PC-9 (cell line): ENCODE data around the gene MAN1B1. TPM values are rescaled to one million over a fixed set of nuclear protein-coding genes. Genes with fewer than 3 reads are reported as not detected.

Experiments
- BruUV-seq: library from RNA; stranded (reverse); fragments of 400-500 nt; replicated peaks from 2 replicates; lab custom pipeline; 2021; lab: Mats Ljungman, UMichigan
- CTCF ChIA-PET: fragments of 300-600 bp; sonication (Branson Sonifier 250); formaldehyde crosslinking; loops from one replicate; lab custom pipeline; 2022; ENCODE audit warnings: antibody characterized with exemption; lab: Charles Lee
- POLR2A ChIA-PET: fragments of 300-600 bp; sonication (Branson Sonifier 250); formaldehyde crosslinking; loops from one replicate; lab custom pipeline; 2022; ENCODE audit warnings: antibody characterized with exemption; ENCODE audit not compliant: unreplicated experiment; lab: Charles Lee
- DNase-seq, 2 experiments: peaks; one replicate each; pipeline versions ENCODE4 v3.0.0 to v3.0.0-alpha.2; 2015 to 2022; ENCODE audit warnings: mixed read lengths in 1 of 2
- H2AFZ ChIP-seq: fragments of 200-600 bp; sonication (generic); 2 replicates; pipeline ENCODE4 v1.8.1; 2017; ENCODE audit warnings: antibody characterized with exemption
- H3F3A ChIP-seq: fragments of 200-600 bp; sonication (generic); 2 replicates; pipeline ENCODE4 v1.8.1; 2017; ENCODE audit warnings: antibody characterized with exemption, mild to moderate bottlenecking, low read depth; ENCODE audit not compliant: insufficient read depth
- H3K27ac ChIP-seq: fragments of 200-600 bp; sonication (generic); 2 replicates; pipeline ENCODE4 v1.6.1; 2016; ENCODE audit warnings: mixed run types
- H3K27me3 ChIP-seq: fragments of 200-600 bp; sonication (generic); 2 replicates; pipeline ENCODE4 v1.6.1; 2016; ENCODE audit warnings: low read depth, mixed run types; ENCODE audit not compliant: insufficient read depth
- H3K36me3 ChIP-seq: fragments of 200-600 bp; sonication (generic); 2 replicates; pipeline ENCODE4 v1.6.1; 2016; ENCODE audit warnings: low read depth, mixed run types
- H3K4me1 ChIP-seq: fragments of 200-600 bp; sonication (generic); replicated peaks from 2 replicates; pipeline ENCODE4 v1.6.1; 2016; ENCODE audit warnings: mixed run types; ENCODE audit not compliant: insufficient read depth
- H3K4me2 ChIP-seq: fragments of 200-600 bp; sonication (generic); 2 replicates; pipeline ENCODE4 v1.6.1; 2017; ENCODE audit warnings: mixed run types
- H3K4me3 ChIP-seq: fragments of 200-600 bp; sonication (generic); 2 replicates; pipeline ENCODE4 v1.6.1; 2016; ENCODE audit warnings: mixed run types
- H3K79me2 ChIP-seq: fragments of 200-600 bp; sonication (generic); 2 replicates; pipeline ENCODE4 v1.6.1; 2017; ENCODE audit warnings: low read depth, mixed run types
- H3K9me2 ChIP-seq: fragments of 200-600 bp; sonication (generic); 2 replicates; pipeline ENCODE4 v1.8.1; 2017; ENCODE audit warnings: mild to moderate bottlenecking; ENCODE audit not compliant: insufficient read depth
- H3K9me3 ChIP-seq: fragments of 200-600 bp; sonication (generic); 2 replicates; pipeline ENCODE4 v1.8.1; 2016; ENCODE audit warnings: low read depth; ENCODE audit not compliant: insufficient read depth
- H4K20me1 ChIP-seq: fragments of 200-600 bp; sonication (generic); 2 replicates; pipeline ENCODE4 v1.8.1; 2017; ENCODE audit not compliant: insufficient read depth
- CTCF ChIP-seq: fragments of 200-600 bp; sonication (generic); conservative IDR thresholded peaks from 2 replicates; pipeline ENCODE4 v1.6.1; 2017; ENCODE audit warnings: mixed run types, antibody characterized with exemption, mild to moderate bottlenecking, moderate library complexity
- EZH2 ChIP-seq: fragments of 200-600 bp; sonication (generic); IDR thresholded peaks from 2 replicates; pipeline ENCODE4 v1.8.0; 2017; ENCODE audit warnings: antibody characterized with exemption, low read depth
- intact Hi-C: fragments of 100-400 bp; cut with micrococcal nuclease; formaldehyde crosslinking; loops from one replicate; pipeline ENCODE4 v1.10.0; 2022; ENCODE audit not compliant: unreplicated experiment
- total RNA-seq: library from RNA; stranded (reverse); gene quantifications from 2 replicates; pipeline ENCODE4 v1.2.3, GENCODE V29; 2021

Gene MAN1B1
- total RNA-seq, 1 experiment from 2014 or later, result 79.3 TPM

- no peaks in the 10 kb centered on the region for H4K20me1 ChIP-seq
- intact Hi-C loops, result loop anchor here (5.0 kb wide), 1 partner anchor 41 kb away; no protein-coding TSS in a partner anchor
- H2AFZ ChIP-seq, result no peak overlapping the region
- TF ChIP-seq EZH2 (no peak), CTCF (no peak)
- H3K9me2 ChIP-seq, result no peaks in the 10 kb centered on the region
- H3K4me2 ChIP-seq, result peak overlapping the region; percentile 100
- H3K79me2 ChIP-seq, result peaks cover 48% of the 10 kb centered on the region
- H3K27me3 ChIP-seq, result no peaks in the 10 kb centered on the region
- CTCF ChIA-PET, result interaction anchor here (0.7 kb wide), 1 partner anchor 39 kb away, joined by 14 read pairs; no protein-coding TSS in a partner anchor
- H3F3A ChIP-seq, result peaks cover 14% of the 10 kb centered on the region; the same call in 1 of the 2 replicates
- no peaks in the 10 kb centered on the region for H3K36me3 ChIP-seq
- POLR2A ChIA-PET, result interaction anchor here (0.6 kb wide), 1 partner anchor 71 kb away, joined by 3 read pairs; no protein-coding TSS in a partner anchor
- H3K27ac ChIP-seq, result peak overlapping the region; percentile 54; the same call in 1 of the 2 replicates
- no peaks in the 10 kb centered on the region for H3K9me3 ChIP-seq
- H3K4me3 ChIP-seq, result peak overlapping the region; percentile 86; the same call in 1 of the 2 replicates
- no peak for DNase-seq
- no TSS peak for BruUV-seq
- H3K4me1 ChIP-seq, result peaks cover 28% of the 10 kb centered on the region
These were observed 40.0 kb downstream of the MAN1B1 start for GRCh38 chr9:137126786-137127185.

- H3K4me3 ChIP-seq, result peak overlapping the region; percentile 86
- peak overlapping the region; percentile 100 for H3K4me2 ChIP-seq
- CTCF ChIA-PET, result interaction anchor here (0.6 to 0.8 kb wide), 7 partner anchors 39 to 463 kb away, joined by 3 to 17 read pairs (median 6); partner anchors contain the start of gene SSNA1
- BruUV-seq, result no TSS peak
- no peaks in the 10 kb centered on the region for H3K9me2 ChIP-seq
- peaks cover 28% of the 10 kb centered on the region for H3K4me1 ChIP-seq
- TF ChIP-seq CTCF (no peak), EZH2 (no peak)
- peaks cover 48% of the 10 kb centered on the region for H3K79me2 ChIP-seq
- H3K9me3 ChIP-seq, result no peaks in the 10 kb centered on the region
- intact Hi-C loops, result loop anchor here (2.0 to 5.0 kb wide), 3 partner anchors 40 to 71 kb away; partner anchors contain the start of genes ANAPC2 and SSNA1
- no peaks in the 10 kb centered on the region for H4K20me1 ChIP-seq
- peaks cover 6% of the 10 kb centered on the region; the same call in 1 of the 2 replicates for H3F3A ChIP-seq
- H3K27ac ChIP-seq, result peak overlapping the region; percentile 54
- no peak for DNase-seq
- POLR2A ChIA-PET, result interaction anchor here (0.6 kb wide), 1 partner anchor 25 kb away, joined by 3 read pairs; no protein-coding TSS in a partner anchor
- H2AFZ ChIP-seq, result peak overlapping the region; percentile 90; the same call in 1 of the 2 replicates
- H3K27me3 ChIP-seq, result no peaks in the 10 kb centered on the region
- H3K36me3 ChIP-seq, result no peaks in the 10 kb centered on the region
These were observed 40.7 kb downstream of the MAN1B1 start for GRCh38 chr9:137127301-137128157.

DNA sequence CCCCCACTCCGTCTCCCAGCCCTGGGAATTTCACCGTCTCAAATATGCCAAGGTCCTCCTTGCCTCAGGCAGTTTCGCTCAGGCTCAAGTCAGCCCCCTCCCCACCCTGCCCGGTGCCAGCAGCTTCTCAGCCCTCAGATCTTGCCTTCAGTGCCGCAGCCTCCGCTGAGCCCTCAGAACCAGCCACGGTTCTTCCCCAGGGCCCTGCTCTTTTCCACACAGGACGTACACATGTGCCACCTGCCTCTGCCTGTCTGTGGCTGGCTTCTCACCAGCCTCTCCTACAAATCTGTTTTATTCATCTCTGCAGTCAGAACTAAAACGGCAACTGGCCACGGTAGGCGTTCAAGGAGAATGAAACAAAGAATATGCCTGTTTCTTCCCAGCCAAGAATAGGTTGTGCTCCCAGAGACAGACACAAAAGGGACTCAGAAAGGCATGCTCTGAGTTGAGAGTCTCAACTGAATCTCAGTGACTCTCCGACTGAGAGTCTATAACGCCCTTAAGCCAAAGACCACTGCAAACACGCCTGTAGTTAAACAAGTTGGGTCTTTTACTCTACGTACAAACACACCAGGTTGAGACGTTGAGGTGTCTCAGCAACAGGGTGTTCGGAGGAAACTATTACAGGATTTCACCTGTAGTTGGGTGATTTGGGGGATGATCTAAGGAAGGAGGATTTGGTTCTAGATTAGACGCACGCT is 41.5 kb downstream of the MAN1B1 start:
- intact Hi-C loops, result loop anchor here (2.0 to 5.0 kb wide), 3 partner anchors 39 to 70 kb away; partner anchors contain the start of genes ANAPC2 and SSNA1
- H4K20me1 ChIP-seq, result no peaks in the 10 kb centered on the region
- no peaks in the 10 kb centered on the region for H3K9me3 ChIP-seq
- H3K4me1 ChIP-seq, result peaks cover 28% of the 10 kb centered on the region
- TF ChIP-seq CTCF, result no peak
- TF ChIP-seq EZH2, result no peak
- peak overlapping the region; percentile 54 for H3K27ac ChIP-seq
- no peaks in the 10 kb centered on the region for H3K36me3 ChIP-seq
- CTCF ChIA-PET, result interaction anchor here (0.6 to 0.8 kb wide), 5 partner anchors 60 to 462 kb away, joined by 3 to 17 read pairs (median 6); partner anchors contain the start of gene SSNA1
- POLR2A ChIA-PET, result interaction anchor here (0.6 kb wide), 1 partner anchor 24 kb away, joined by 3 read pairs; no protein-coding TSS in a partner anchor
- no TSS peak for BruUV-seq
- no peaks in the 10 kb centered on the region for H3K9me2 ChIP-seq
- no peak for DNase-seq
- peak overlapping the region; percentile 90 for H2AFZ ChIP-seq
- H3F3A ChIP-seq, result peaks cover 10% of the 10 kb centered on the region; the same call in 1 of the 2 replicates
- H3K27me3 ChIP-seq, result no peaks in the 10 kb centered on the region
- peak overlapping the region; percentile 100 for H3K4me2 ChIP-seq
- H3K79me2 ChIP-seq, result peaks cover 48% of the 10 kb centered on the region
- peak overlapping the region; percentile 86 for H3K4me3 ChIP-seq
